HCT116 (cell line): ENCODE data around the gene GBF1. TPM values are rescaled to one million over a fixed set of nuclear protein-coding genes. Genes with fewer than 3 reads are reported as not detected.

Experiments
- ATAC-seq: fragments of 200-7000 bp; cut with Tn5 transposase; 2 replicates; pipeline ENCODE4 v1.9.1; 2020; ENCODE audit warnings: mild to moderate bottlenecking, moderate library complexity
- BruUV-seq: library from RNA; stranded (reverse); fragments of 400-500 nt; replicated peaks from 2 replicates; lab custom pipeline; 2021; lab: Mats Ljungman, UMichigan
- CTCF ChIA-PET: fragments of 300-600 bp; sonication (Branson Sonifier 250); formaldehyde crosslinking; loops from one replicate; lab custom pipeline; 2021; ENCODE audit warnings: antibody characterized with exemption; lab: Charles Lee
- POLR2A ChIA-PET: fragments of 300-600, 350-600 bp; sonication (Branson Sonifier 250); formaldehyde crosslinking; loops from one replicate; lab custom pipeline; 2021; ENCODE audit warnings: antibody characterized with exemption; lab: Charles Lee
- RAD21 ChIA-PET, 2 experiments: fragments of 300-600 bp; sonication (Branson Sonifier 250); formaldehyde crosslinking; loops; one replicate each; lab custom pipeline; 2023; ENCODE audit warnings: low total read pairs in 2 of 2; ENCODE audit not compliant: uncharacterized antibody in 2 of 2, unreplicated experiment in 2 of 2, low non-redundant PET in 1 of 2; lab: Charles Lee
- DNase-seq: peaks from one replicate; pipeline ENCODE4 v3.0.0-alpha.2; 2010; ENCODE audit warnings: low read depth, low spot score
- H2AFZ ChIP-seq: fragments of 200-600 bp; shearing (Covaris generic), sonication (generic); 2 replicates; pipeline ENCODE4 v1.6.1; 2017; ENCODE audit warnings: low read depth, mixed run types, mixed read lengths, antibody characterized with exemption, low read length; ENCODE audit not compliant: poor library complexity, severe bottlenecking
- H3K27ac ChIP-seq: 2 replicates; pipeline ENCODE4 v1.5.1; 2012; ENCODE audit warnings: low read depth, low read length
- H3K27me3 ChIP-seq: fragments of 200-600 bp; sonication (generic); 2 replicates; pipeline ENCODE4 v1.6.1; 2016; ENCODE audit warnings: mixed run types, low read length, mixed read lengths; ENCODE audit not compliant: insufficient read depth
- H3K36me3 ChIP-seq, 2 experiments: fragments of 200-500 bp in 1 of 2; fragments of 200-600 bp in 1 of 2; sonication (Bioruptor generic) in 1 of 2; sonication (generic) in 1 of 2; 2 replicates each; pipeline versions ENCODE4 v1.5.1 to v1.6.1; 2014 to 2016; ENCODE audit warnings: low read length in 2 of 2, inconsistent platforms in 1 of 2, mixed read lengths in 1 of 2, mixed run types in 1 of 2; ENCODE audit not compliant: insufficient read depth in 2 of 2, control insufficient read depth in 1 of 2
- H3K4me1 ChIP-seq, 2 experiments: fragments of 200-600 bp in 1 of 2; sonication (generic) in 1 of 2; 2 replicates each; pipeline versions ENCODE4 v1.5.1 to v1.6.1; 2012 to 2017; ENCODE audit warnings: low read length in 2 of 2, inconsistent platforms in 1 of 2, mild to moderate bottlenecking in 1 of 2, mixed read lengths in 1 of 2, mixed run types in 1 of 2, moderate library complexity in 1 of 2; ENCODE audit not compliant: insufficient read depth in 2 of 2, control insufficient read depth in 1 of 2
- H3K4me2 ChIP-seq: fragments of 200-600 bp; sonication (generic); 2 replicates; pipeline ENCODE4 v1.6.1; 2017; ENCODE audit warnings: mixed run types, low read length, mixed read lengths
- H3K4me3 ChIP-seq, 2 experiments: fragments of 200-600 bp in 1 of 2; sonication (generic) in 1 of 2; replicated peaks in 1 of 2; 2 replicates each; pipeline ENCODE4 v1.5.1; 2011 to 2016; ENCODE audit warnings: low read length in 2 of 2, control low read depth in 1 of 2, low read depth in 1 of 2, mild to moderate bottlenecking in 1 of 2, mixed read lengths in 1 of 2, mixed run types in 1 of 2
- H3K79me2 ChIP-seq: fragments of 200-600 bp; sonication (generic); 2 replicates; pipeline ENCODE4 v1.6.1; 2017; ENCODE audit warnings: mild to moderate bottlenecking, mixed run types, low read length, moderate library complexity, mixed read lengths; ENCODE audit not compliant: insufficient read depth
- H3K9ac ChIP-seq: fragments of 200-600 bp; sonication (generic); 2 replicates; pipeline ENCODE4 v1.6.1; 2016; ENCODE audit warnings: low read length, mixed read lengths
- H3K9me2 ChIP-seq: fragments of 200-600 bp; sonication (generic), shearing (Covaris generic); 2 replicates; pipeline ENCODE4 v1.6.1; 2017; ENCODE audit warnings: mixed run types, mild to moderate bottlenecking, moderate library complexity; ENCODE audit not compliant: insufficient read depth
- H3K9me3 ChIP-seq, 2 experiments: fragments of 200-500 bp in 1 of 2; fragments of 200-600 bp in 1 of 2; sonication (Bioruptor generic) in 1 of 2; sonication (generic) in 1 of 2; 2 replicates each; pipeline ENCODE4 v1.6.1; 2014 to 2017; ENCODE audit warnings: low read length in 2 of 2, mixed read lengths in 2 of 2, inconsistent platforms in 1 of 2, low read depth in 1 of 2, mild to moderate bottlenecking in 1 of 2, mixed run types in 1 of 2, moderate library complexity in 1 of 2; ENCODE audit not compliant: control insufficient read depth in 1 of 2, insufficient read depth in 1 of 2
- H4K20me1 ChIP-seq: fragments of 200-600 bp; sonication (generic), shearing (Covaris generic); 2 replicates; pipeline ENCODE4 v1.6.1; 2017; ENCODE audit warnings: mixed run types, mild to moderate bottlenecking, moderate library complexity; ENCODE audit not compliant: insufficient read depth
- ATF3 ChIP-seq: IDR thresholded peaks from 2 replicates; pipeline ENCODE4 v1.6.1; 2012
- EGR1 ChIP-seq: IDR thresholded peaks from 2 replicates; pipeline ENCODE4 v1.6.1; 2012; ENCODE audit warnings: low read depth
- ELF1 ChIP-seq: IDR thresholded peaks from 2 replicates; pipeline ENCODE4 v1.6.1; 2012; ENCODE audit warnings: low read depth, borderline replicate concordance
- EZH2phosphoT487 ChIP-seq: fragments of 200-600 bp; IDR thresholded peaks from 2 replicates; pipeline ENCODE4 v1.6.1; 2018; ENCODE audit warnings: antibody characterized with exemption, borderline replicate concordance
- JUND ChIP-seq: IDR thresholded peaks from 2 replicates; pipeline ENCODE4 v1.6.1; 2012
- RAD21 ChIP-seq: IDR thresholded peaks from 2 replicates; pipeline ENCODE4 v1.6.1; 2012; ENCODE audit warnings: low read depth, mild to moderate bottlenecking
- REST ChIP-seq: IDR thresholded peaks from 2 replicates; pipeline ENCODE4 v1.6.1; 2012; ENCODE audit warnings: low read depth
- SP1 ChIP-seq: IDR thresholded peaks from 2 replicates; pipeline ENCODE4 v1.6.1; 2012; ENCODE audit warnings: low read depth
- ZFX ChIP-seq: fragments of 450-650 bp; IDR thresholded peaks from 2 replicates; pipeline ENCODE4 v1.6.1; 2017
- intact Hi-C: fragments of 100-400 bp; cut with micrococcal nuclease; formaldehyde crosslinking; loops from 2 replicates; pipeline ENCODE4 v1.10.0; 2022
- total RNA-seq: library from RNA; stranded (reverse); gene quantifications from one replicate; pipeline ENCODE4 v1.2.1, GENCODE V29; 2021; ENCODE audit not compliant: unreplicated experiment
- TF ChIP-seq, protein P1 (sequence below): IDR thresholded peaks from 2 replicates; pipeline ENCODE4 v1.6.1; 2011; ENCODE audit warnings: mild to moderate bottlenecking, low read length, moderate library complexity; ENCODE audit not compliant: insufficient replicate concordance; ENCODE audit errors: extremely low read depth
- TF ChIP-seq, protein P2 (sequence below): IDR thresholded peaks from 2 replicates; pipeline ENCODE4 v1.6.1; 2012

GBF1 gene
- total RNA-seq, 1 experiment from 2014 or later, result 58.9 TPM

GRCh38 chr10:102421507-102421756 is 176.1 kb downstream of the GBF1 start:
- DNase-seq (no peak), ATAC-seq (peak; percentile 2; the same call in 1 of the 2 replicates)
- BruUV-seq, result TSS peak; percentile 57
- H3K27ac ChIP-seq, result peak overlapping the region; percentile 77
- CTCF ChIA-PET, result interaction anchor here (1.0 to 4.7 kb wide), 16 partner anchors 10 to 819 kb away, joined by 3 to 98 read pairs (median 13); partner anchors contain the start of genes C10orf95, CUEDC2, ELOVL3 and NFKB2
- no peaks in the 10 kb centered on the region for H4K20me1 ChIP-seq
- H3K27me3 ChIP-seq, result no peaks in the 10 kb centered on the region
- no peak overlapping the region for H2AFZ ChIP-seq
- POLR2A ChIA-PET, result interaction anchor here (1.0 to 4.2 kb wide), 15 partner anchors 8 to 252 kb away, joined by 3 to 47 read pairs (median 6); partner anchors contain the start of genes C10orf95, CUEDC2 and NFKB2
- peak; percentile 69 for TF ChIP-seq ZFX
- no peak for TF ChIP-seq EGR1
- peaks cover 15 to 33% of the 10 kb centered on the region in 2 experiments; a peak in 3 of 4 replicates for H3K4me1 ChIP-seq
- RAD21 ChIA-PET, result interaction anchor here (1.0 to 1.8 kb wide), 5 partner anchors 11 to 191 kb away, joined by 3 to 7 read pairs (median 5); partner anchors contain the start of genes ACTR1A (in 1 of the 2), CUEDC2 (in 1 of the 2) and NFKB2 (in 1 of the 2)
- peaks cover 11% of the 10 kb centered on the region for H3K79me2 ChIP-seq
- intact Hi-C loops, result loop anchor here (2.0 to 5.0 kb wide), 2 partner anchors 41 to 57 kb away; no protein-coding TSS in a partner anchor
- peak overlapping the region; percentile 87 to 94 for H3K4me3 ChIP-seq
- no peaks in the 10 kb centered on the region for H3K9me2 ChIP-seq
- no peaks in the 10 kb centered on the region for H3K9me3 ChIP-seq
- peak overlapping the region; percentile 87 for H3K9ac ChIP-seq
- H3K4me2 ChIP-seq, result peak overlapping the region; percentile 93
- H3K36me3 ChIP-seq, result peaks cover 0 to 11% of the 10 kb centered on the region in 2 experiments; a peak in 1 of 4 replicates

DNA sequence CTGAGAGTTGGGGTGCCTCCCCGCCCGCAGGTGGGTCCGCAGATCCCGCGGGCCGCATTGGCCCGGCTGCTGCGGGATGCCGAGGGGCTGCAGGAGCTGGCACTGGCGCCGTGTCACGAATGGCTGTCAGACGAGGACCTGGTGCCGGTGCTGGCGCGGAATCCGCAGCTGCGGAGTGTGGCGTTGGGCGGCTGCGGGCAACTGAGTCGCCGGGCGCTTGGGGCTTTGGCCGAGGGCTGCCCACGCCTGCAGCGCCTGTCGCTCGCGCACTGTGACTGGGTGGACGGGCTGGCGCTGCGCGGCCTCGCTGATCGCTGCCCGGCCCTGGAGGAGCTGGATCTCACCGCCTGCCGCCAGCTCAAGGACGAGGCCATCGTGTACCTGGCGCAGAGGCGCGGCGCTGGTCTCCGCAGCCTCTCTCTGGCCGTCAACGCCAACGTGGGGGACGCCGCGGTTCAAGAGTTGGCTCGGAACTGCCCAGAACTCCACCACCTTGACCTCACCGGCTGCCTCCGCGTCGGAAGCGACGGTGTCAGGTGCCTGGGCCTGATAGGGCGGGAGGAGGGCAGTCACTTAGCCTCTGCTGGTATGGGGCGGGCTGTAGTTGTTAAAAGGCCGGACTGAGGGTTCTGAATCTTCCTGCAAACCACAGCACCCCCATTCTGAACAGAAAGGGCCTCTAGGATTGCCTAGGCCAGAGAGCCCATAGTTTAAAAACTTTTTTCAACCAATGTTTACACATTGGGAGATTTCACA is 176.6 kb downstream of the GBF1 start:
- ChIA-PET RAD21 (interaction anchor here (1.3 to 2.2 kb wide), 5 partner anchors 10 to 192 kb away, joined by 4 to 7 read pairs (median 4); partner anchors contain the start of genes C10orf95 (in 1 of the 2), CUEDC2 (in 1 of the 2) and NFKB2 (in 1 of the 2)), POLR2A (interaction anchor here (1.0 to 4.2 kb wide), 14 partner anchors 9 to 252 kb away, joined by 3 to 47 read pairs (median 6); partner anchors contain the start of genes C10orf95, CUEDC2 and NFKB2), CTCF (interaction anchor here (0.7 to 4.7 kb wide), 26 partner anchors 10 to 819 kb away, joined by 3 to 98 read pairs (median 4); partner anchors contain the start of genes ACTR1A, C10orf95, CUEDC2 and ELOVL3)
- Histone ChIP-seq H3K4me1 (peaks cover 15 to 38% of the 10 kb centered on the region in 2 experiments; a peak in 3 of 4 replicates), H3K9me2 (no peaks in the 10 kb centered on the region), H3K79me2 (peaks cover 11% of the 10 kb centered on the region), H3K4me3 (peak overlapping the region; percentile 87 to 94), H3K9me3 (no peaks in the 10 kb centered on the region), H3K9ac (peak overlapping the region; percentile 87), H4K20me1 (no peaks in the 10 kb centered on the region), H3K27me3 (no peaks in the 10 kb centered on the region), H3K36me3 (peaks cover 0 to 11% of the 10 kb centered on the region in 2 experiments; a peak in 1 of 4 replicates), H3K4me2 (peak overlapping the region; percentile 93), H2AFZ (no peak overlapping the region), H3K27ac (peak overlapping the region; percentile 77)
- intact Hi-C loops, result loop anchor here (1.0 to 5.0 kb wide), 7 partner anchors 27 to 253 kb away; partner anchors contain the start of genes ACTR1A and SUFU
- DNase-seq (no peak), ATAC-seq (peak; percentile 49)
- BruUV-seq, result no TSS peak
- TF ChIP-seq, protein P1, sequence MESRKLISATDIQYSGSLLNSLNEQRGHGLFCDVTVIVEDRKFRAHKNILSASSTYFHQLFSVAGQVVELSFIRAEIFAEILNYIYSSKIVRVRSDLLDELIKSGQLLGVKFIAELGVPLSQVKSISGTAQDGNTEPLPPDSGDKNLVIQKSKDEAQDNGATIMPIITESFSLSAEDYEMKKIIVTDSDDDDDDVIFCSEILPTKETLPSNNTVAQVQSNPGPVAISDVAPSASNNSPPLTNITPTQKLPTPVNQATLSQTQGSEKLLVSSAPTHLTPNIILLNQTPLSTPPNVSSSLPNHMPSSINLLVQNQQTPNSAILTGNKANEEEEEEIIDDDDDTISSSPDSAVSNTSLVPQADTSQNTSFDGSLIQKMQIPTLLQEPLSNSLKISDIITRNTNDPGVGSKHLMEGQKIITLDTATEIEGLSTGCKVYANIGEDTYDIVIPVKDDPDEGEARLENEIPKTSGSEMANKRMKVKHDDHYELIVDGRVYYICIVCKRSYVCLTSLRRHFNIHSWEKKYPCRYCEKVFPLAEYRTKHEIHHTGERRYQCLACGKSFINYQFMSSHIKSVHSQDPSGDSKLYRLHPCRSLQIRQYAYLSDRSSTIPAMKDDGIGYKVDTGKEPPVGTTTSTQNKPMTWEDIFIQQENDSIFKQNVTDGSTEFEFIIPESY, result no peak
- TF ChIP-seq SP1 (no peak), REST (no peak), EZH2phosphoT487 (no peak), RAD21 (no peak), JUND (no peak), ZFX (no peak), ATF3 (no peak), ELF1 (no peak)
- TF ChIP-seq, protein P2, sequence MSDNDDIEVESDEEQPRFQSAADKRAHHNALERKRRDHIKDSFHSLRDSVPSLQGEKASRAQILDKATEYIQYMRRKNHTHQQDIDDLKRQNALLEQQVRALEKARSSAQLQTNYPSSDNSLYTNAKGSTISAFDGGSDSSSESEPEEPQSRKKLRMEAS, result no peak
